Measurements from ENCODE around the gene RIMS3.
A peak's percentile ranks its signal among the peaks of the same experiment; 100 is the strongest.

The RIMS3 gene

DNA sequence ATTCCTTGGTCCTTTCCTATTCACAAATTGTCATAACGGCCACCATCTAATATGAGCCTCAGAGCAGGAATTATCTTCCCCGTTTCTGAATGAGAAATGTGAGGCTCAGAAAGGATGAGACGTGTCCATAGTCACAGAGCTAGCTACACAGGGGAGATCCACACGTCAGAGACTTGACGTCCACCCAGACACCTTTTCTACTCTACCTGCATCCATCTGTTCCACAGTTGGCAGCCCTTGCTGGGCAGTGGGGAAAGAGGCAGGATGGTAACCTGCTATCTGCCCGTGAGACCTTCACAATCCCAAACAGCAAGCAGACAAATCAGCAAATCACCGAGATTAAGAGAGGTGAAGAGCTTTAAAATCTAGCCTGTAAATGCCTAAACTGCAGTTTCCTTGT is 8.4 kb downstream of the RIMS3 start:
- TF ChIP-seq, protein P1, sequence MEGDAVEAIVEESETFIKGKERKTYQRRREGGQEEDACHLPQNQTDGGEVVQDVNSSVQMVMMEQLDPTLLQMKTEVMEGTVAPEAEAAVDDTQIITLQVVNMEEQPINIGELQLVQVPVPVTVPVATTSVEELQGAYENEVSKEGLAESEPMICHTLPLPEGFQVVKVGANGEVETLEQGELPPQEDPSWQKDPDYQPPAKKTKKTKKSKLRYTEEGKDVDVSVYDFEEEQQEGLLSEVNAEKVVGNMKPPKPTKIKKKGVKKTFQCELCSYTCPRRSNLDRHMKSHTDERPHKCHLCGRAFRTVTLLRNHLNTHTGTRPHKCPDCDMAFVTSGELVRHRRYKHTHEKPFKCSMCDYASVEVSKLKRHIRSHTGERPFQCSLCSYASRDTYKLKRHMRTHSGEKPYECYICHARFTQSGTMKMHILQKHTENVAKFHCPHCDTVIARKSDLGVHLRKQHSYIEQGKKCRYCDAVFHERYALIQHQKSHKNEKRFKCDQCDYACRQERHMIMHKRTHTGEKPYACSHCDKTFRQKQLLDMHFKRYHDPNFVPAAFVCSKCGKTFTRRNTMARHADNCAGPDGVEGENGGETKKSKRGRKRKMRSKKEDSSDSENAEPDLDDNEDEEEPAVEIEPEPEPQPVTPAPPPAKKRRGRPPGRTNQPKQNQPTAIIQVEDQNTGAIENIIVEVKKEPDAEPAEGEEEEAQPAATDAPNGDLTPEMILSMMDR (conservative IDR thresholded peaks at IDR 0.05; ENCODE audit: low read depth, low read length) = no peak
- H3K4me3 ChIP-seq (ENCODE audit: low read length) = no peak overlapping the region
- no peak for DNase-seq (ENCODE audit: low read depth)

DNA sequence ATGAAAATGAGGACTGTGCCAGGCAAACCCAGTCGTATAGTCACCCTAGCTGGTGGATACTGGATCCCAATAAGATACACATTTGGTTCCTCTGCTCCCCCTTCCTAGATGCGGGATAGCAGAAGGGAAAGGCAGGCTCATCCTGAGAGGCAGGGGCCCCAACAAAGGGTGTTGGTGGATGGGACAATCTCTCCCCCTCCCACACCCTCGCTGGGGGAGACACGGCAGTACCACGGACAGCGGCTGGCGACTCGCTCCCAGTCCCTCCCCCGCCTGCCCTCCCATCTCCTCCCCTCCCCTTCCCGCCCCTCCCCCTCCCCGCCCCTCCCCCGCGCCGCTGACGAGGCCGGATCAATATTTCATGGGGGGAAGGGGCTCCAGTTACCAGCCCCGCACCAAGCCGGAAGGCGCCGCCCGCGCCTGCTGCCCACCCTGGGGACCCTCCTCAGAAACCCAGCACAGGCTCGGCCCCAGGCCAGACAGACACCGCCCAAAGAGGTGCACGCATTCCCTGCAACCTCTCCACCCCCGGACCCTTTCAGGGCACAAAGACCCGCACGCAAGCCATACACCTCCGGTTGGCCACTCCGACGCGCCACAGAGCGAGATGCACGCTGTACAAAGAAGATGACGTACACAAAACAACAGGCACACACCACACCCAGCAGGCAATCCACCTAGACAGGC is 11.5 kb downstream of the RIMS3 start:
- TF ChIP-seq, protein P1 (conservative IDR thresholded peaks at IDR 0.05; ENCODE audit: low read depth, low read length) = no peak
- no peak overlapping the region for H3K4me3 ChIP-seq (ENCODE audit: low read length)

GRCh38 chr1:40652979-40653378 is 12.5 kb downstream of the RIMS3 start:
- H3K4me3 ChIP-seq (ENCODE audit: low read length) = no peak overlapping the region
- TF ChIP-seq, protein P1 (conservative IDR thresholded peaks at IDR 0.05; ENCODE audit: low read depth, low read length) = no peak

More for the DNA sequence above, 11.5 kb downstream of the RIMS3 start:
- no peak for DNase-seq (ENCODE audit: low read depth)

GRCh38 chr1:40652468-40652867 is 13.0 kb downstream of the RIMS3 start:
- no peak for DNase-seq (ENCODE audit: low read depth)
- TF ChIP-seq, protein P1 (conservative IDR thresholded peaks at IDR 0.05; ENCODE audit: low read depth, low read length) = no peak
- no peak overlapping the region for H3K4me3 ChIP-seq (ENCODE audit: low read length)

More at GRCh38 chr1:40652979-40653378, 12.5 kb downstream of the RIMS3 start:
- no peak for DNase-seq (ENCODE audit: low read depth)

DNA sequence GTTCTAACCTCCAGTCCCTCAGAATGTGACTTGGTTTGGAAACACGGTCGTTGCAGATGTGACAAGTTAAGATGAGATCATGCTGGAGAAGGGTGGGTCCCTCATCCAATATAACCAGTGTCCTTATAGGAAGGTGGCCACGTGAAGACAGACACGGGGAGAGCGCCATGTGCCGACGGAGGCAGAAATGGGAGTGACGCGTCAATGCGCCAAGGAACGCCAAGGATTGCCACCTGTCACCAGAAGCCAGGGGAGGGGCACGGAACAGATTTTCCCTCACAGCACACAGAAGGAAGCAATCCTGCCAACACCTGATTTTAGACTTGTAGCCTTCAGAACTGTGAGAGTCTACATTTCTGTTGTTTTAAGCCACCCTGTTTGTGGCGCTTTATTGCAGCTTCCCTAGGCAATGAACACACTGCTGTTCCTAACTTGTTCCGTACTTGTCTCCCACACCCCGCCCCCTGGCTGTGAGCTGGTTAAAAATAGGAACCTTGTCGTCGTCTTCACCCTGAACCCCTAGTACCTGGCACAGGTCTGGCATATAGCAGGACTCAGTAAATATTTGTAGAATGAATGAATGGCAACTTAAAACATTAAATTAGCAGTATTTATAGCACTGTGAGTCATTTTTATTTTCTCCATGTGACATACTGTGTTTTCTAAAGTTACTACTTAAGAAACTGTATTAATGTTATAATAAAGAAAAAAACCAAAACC is 14.2 kb downstream of the RIMS3 start:
- no peak overlapping the region for H3K4me3 ChIP-seq (ENCODE audit: low read length)
- TF ChIP-seq, protein P1 (conservative IDR thresholded peaks at IDR 0.05; ENCODE audit: low read depth, low read length) = no peak
- DNase-seq (ENCODE audit: low read depth) = no peak

- DNase-seq (ENCODE audit: low read depth) = no peak
- TF ChIP-seq, protein P1 (conservative IDR thresholded peaks at IDR 0.05; ENCODE audit: low read depth, low read length) = peak; percentile 55
- no peak overlapping the region for H3K4me3 ChIP-seq (ENCODE audit: low read length)
Measured at GRCh38 chr1:40650075-40650474, 15.4 kb downstream of the RIMS3 start.

GRCh38 chr1:40649592-40649930 is 15.9 kb downstream of the RIMS3 start:
- no peak for DNase-seq (ENCODE audit: low read depth)
- TF ChIP-seq, protein P1 (conservative IDR thresholded peaks at IDR 0.05; ENCODE audit: low read depth, low read length) = no peak
- no peak overlapping the region for H3K4me3 ChIP-seq (ENCODE audit: low read length)
